OCI-LY7 (cell line): Measurements from ENCODE around the gene IL6ST.

Experiments used
- CTCF ChIP-seq: fragments of 200-600 bp; sonication (generic); conservative IDR thresholded peaks from 2 replicates; pipeline ENCODE4 v1.5.1; 2014; ENCODE audit warnings: mild to moderate bottlenecking, antibody characterized with exemption, low read length, moderate library complexity, mixed read lengths
- EZH2phosphoT487 ChIP-seq: fragments of 200-600 bp; sonication (generic); IDR thresholded peaks from 2 replicates; pipeline ENCODE4 v1.6.1; 2018; ENCODE audit warnings: low read depth, borderline replicate concordance, mild to moderate bottlenecking, mixed run types, antibody characterized with exemption, low read length, moderate library complexity, mixed read lengths

- TF ChIP-seq CTCF (no peak), EZH2phosphoT487 (no peak)
Measured at GRCh38 chr5:55888205-55888604, 106.6 kb downstream of the IL6ST start.
